ENCODE data around the gene DSG2.

DNA sequence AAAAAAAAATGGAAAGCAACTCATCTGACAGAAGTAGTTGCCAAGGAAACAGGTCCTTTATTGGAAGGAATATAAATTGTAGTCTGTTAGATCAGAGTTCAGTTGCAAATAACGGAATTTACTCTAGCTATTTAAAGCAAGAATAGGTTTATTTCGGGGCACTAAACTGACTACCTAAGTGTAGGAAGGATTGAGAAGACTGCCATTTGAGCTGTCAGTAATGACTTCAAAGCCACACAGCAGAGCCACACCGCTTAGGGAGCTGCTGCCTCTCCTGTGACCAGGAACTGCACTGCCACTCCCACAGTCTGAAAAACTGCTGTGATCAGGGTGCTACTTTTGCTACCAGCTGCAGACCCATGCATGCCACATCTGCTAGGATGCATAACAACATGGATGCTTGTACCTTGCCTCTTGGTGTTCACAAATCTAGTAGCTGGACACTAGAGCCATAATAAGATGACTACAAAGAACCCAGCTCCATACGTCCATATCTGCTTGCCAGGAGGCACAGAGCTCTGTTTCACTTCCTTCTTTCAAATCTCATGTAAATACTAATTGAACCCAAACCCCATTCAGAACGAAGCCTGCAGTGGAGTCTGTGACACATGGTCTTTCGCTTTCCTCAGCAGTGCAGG is 2.2 kb downstream of the DSG2 start:
- no peak for TF ChIP-seq CTCF (IDR thresholded peaks at IDR 0.05)
- no peak for TF ChIP-seq EZH2phosphoT487 (IDR thresholded peaks at IDR 0.05)
